Measurements from ENCODE around the gene FAM131A.
A peak's percentile ranks its signal among the peaks of the same experiment; 100 is the strongest.

FAM131A gene

GRCh38 chr3:184346480-184347190 is 9.2 kb downstream of the FAM131A start:
- Histone ChIP-seq H3K9ac (no peak overlapping the region), H4K20me1 (peaks cover 11% of the 10 kb centered on the region), H3K4me2 (no peak overlapping the region), H3K27me3 (no peaks in the 10 kb centered on the region), H3K4me3 (no peak overlapping the region), H3K36me3 (peaks cover 69% of the 10 kb centered on the region), H3K27ac (no peak overlapping the region), H3K9me3 (no peaks in the 10 kb centered on the region), H3K4me1 (peaks cover 5% of the 10 kb centered on the region; the same call in 1 of the 2 replicates)
- TF ChIP-seq Cebpa-rat (IDR thresholded peaks at IDR 0.05), result no peak

- no peak for TF ChIP-seq Cebpa-rat (IDR thresholded peaks at IDR 0.05)
- H3K4me3 ChIP-seq, result no peak overlapping the region
- H3K4me1 ChIP-seq, result peaks cover 5% of the 10 kb centered on the region; the same call in 1 of the 2 replicates
Measured at GRCh38 chr3:184347321-184348056, 10.1 kb downstream of the FAM131A start.

GRCh38 chr3:184348057-184348382 is 10.6 kb downstream of the FAM131A start:
- Histone ChIP-seq H3K9me3 (no peaks in the 10 kb centered on the region), H4K20me1 (peaks cover 8% of the 10 kb centered on the region; the same call in 1 of the 2 replicates), H3K4me3 (no peak overlapping the region), H3K36me3 (peaks cover 69% of the 10 kb centered on the region), H3K27ac (no peak overlapping the region), H3K4me2 (no peak overlapping the region), H3K9ac (no peak overlapping the region), H3K4me1 (peaks cover 5% of the 10 kb centered on the region; the same call in 1 of the 2 replicates), H3K27me3 (no peaks in the 10 kb centered on the region)
- TF ChIP-seq Cebpa-rat (IDR thresholded peaks at IDR 0.05), result no peak

More at GRCh38 chr3:184347321-184348056, 10.1 kb downstream of the FAM131A start:
- Histone ChIP-seq H4K20me1 (peaks cover 8% of the 10 kb centered on the region; the same call in 1 of the 2 replicates), H3K4me2 (no peak overlapping the region), H3K36me3 (peaks cover 69% of the 10 kb centered on the region), H3K27ac (no peak overlapping the region), H3K9me3 (no peaks in the 10 kb centered on the region), H3K27me3 (no peaks in the 10 kb centered on the region), H3K9ac (no peak overlapping the region)

- Histone ChIP-seq H3K9me3 (no peaks in the 10 kb centered on the region), H3K27me3 (no peaks in the 10 kb centered on the region), H3K4me1 (peaks cover 5% of the 10 kb centered on the region; the same call in 1 of the 2 replicates), H3K4me3 (no peak overlapping the region), H3K9ac (no peak overlapping the region), H3K4me2 (no peak overlapping the region), H3K36me3 (peaks cover 66% of the 10 kb centered on the region), H4K20me1 (peaks cover 8% of the 10 kb centered on the region; the same call in 1 of the 2 replicates), H3K27ac (no peak overlapping the region)
- no peak for TF ChIP-seq Cebpa-rat (IDR thresholded peaks at IDR 0.05)
Measured at GRCh38 chr3:184349563-184350470, 12.4 kb downstream of the FAM131A start.

- Histone ChIP-seq H3K27ac (no peak overlapping the region), H3K27me3 (no peaks in the 10 kb centered on the region), H3K9ac (no peak overlapping the region), H3K9me3 (no peaks in the 10 kb centered on the region), H4K20me1 (peaks cover 8% of the 10 kb centered on the region; the same call in 1 of the 2 replicates), H3K4me3 (no peak overlapping the region), H3K4me2 (no peak overlapping the region), H3K4me1 (0 out of 2 replicates have a peak, but pooled peaks cover under 1% of the 10 kb centered on the region), H3K36me3 (peaks cover 72% of the 10 kb centered on the region)
- no peak for TF ChIP-seq Cebpa-rat (IDR thresholded peaks at IDR 0.05)
Measured at GRCh38 chr3:184350618-184351017, 13.2 kb downstream of the FAM131A start.

GRCh38 chr3:184351511-184352148 is 14.2 kb downstream of the FAM131A start:
- no peaks in the 10 kb centered on the region for H3K9me3 ChIP-seq
- no peaks in the 10 kb centered on the region for H3K4me1 ChIP-seq
- TF ChIP-seq Cebpa-rat (IDR thresholded peaks at IDR 0.05), result no peak
- H3K27me3 ChIP-seq, result no peaks in the 10 kb centered on the region
- H3K27ac ChIP-seq, result no peak overlapping the region
- H3K9ac ChIP-seq, result peak overlapping the region; percentile 13; the same call in 1 of the 2 replicates
- no peaks in the 10 kb centered on the region for H4K20me1 ChIP-seq
- no peak overlapping the region for H3K4me2 ChIP-seq
- peaks cover 73% of the 10 kb centered on the region for H3K36me3 ChIP-seq
- no peak overlapping the region for H3K4me3 ChIP-seq

- Histone ChIP-seq H3K4me3 (no peak overlapping the region), H3K9me3 (no peaks in the 10 kb centered on the region), H4K20me1 (no peaks in the 10 kb centered on the region), H3K4me2 (no peak overlapping the region), H3K4me1 (no peaks in the 10 kb centered on the region), H3K27ac (no peak overlapping the region), H3K36me3 (peaks cover 74% of the 10 kb centered on the region), H3K27me3 (no peaks in the 10 kb centered on the region), H3K9ac (peak overlapping the region; percentile 13; the same call in 1 of the 2 replicates)
- TF ChIP-seq Cebpa-rat (IDR thresholded peaks at IDR 0.05), result no peak
Measured at GRCh38 chr3:184352149-184352785, 14.9 kb downstream of the FAM131A start.

- no peak overlapping the region for H3K9ac ChIP-seq
- no peak overlapping the region for H3K4me3 ChIP-seq
- H3K4me1 ChIP-seq, result no peaks in the 10 kb centered on the region
- no peak overlapping the region for H3K27ac ChIP-seq
- TF ChIP-seq Cebpa-rat (IDR thresholded peaks at IDR 0.05), result no peak
- no peak overlapping the region for H3K4me2 ChIP-seq
- H4K20me1 ChIP-seq, result no peaks in the 10 kb centered on the region
- no peaks in the 10 kb centered on the region for H3K27me3 ChIP-seq
- H3K36me3 ChIP-seq, result peaks cover 76% of the 10 kb centered on the region
- H3K9me3 ChIP-seq, result no peaks in the 10 kb centered on the region
Measured at GRCh38 chr3:184352897-184353545, 15.6 kb downstream of the FAM131A start.
